ENCODE data around the gene C3orf18. TPM values are rescaled to one million over a fixed set of nuclear protein-coding genes. Genes with fewer than 3 reads are reported as not detected.
A peak's percentile ranks its signal among the peaks of the same experiment; 100 is the strongest.

Gene C3orf18
- total and polyA plus RNA-seq, 2 experiments from 2014 or later, result 2.9 to 5.6 TPM

GRCh38 chr3:50531201-50531600 lies 36.3 kb downstream of the C3orf18 start:
- 90% methylated on average over 4 of the region's 4 CpGs for WGBS (ENCODE audit: low lambda C conversion rate, missing lambda C conversion rate)
- Histone ChIP-seq H3K36me3 (replicated peaks; ENCODE audit: insufficient read depth, low read depth) (no peaks in the 10 kb centered on the region), H3K9me3 (ENCODE audit: low read depth) (no peaks in the 10 kb centered on the region), H3K4me3 (no peak overlapping the region), H2AFZ (no peak overlapping the region), H4K20me1 (ENCODE audit: insufficient read depth, poor library complexity, severe bottlenecking) (no peaks in the 10 kb centered on the region), H3K27ac (no peak overlapping the region), H3K9me2 (replicated peaks; ENCODE audit: insufficient read depth) (no peaks in the 10 kb centered on the region), H3K79me2 (no peaks in the 10 kb centered on the region), H3K4me1 (ENCODE audit: insufficient read depth) (peaks cover 4% of the 10 kb centered on the region), H3K27me3 (peaks cover 20% of the 10 kb centered on the region), H3K4me2 (no peak overlapping the region)
- DNase-seq (ENCODE audit: low spot score), result no peak
- TF ChIP-seq EZH2phosphoT487 (IDR thresholded peaks at IDR 0.05; ENCODE audit: low read depth, severe bottlenecking, unreplicated experiment) (no peak), EZH2 (IDR thresholded peaks at IDR 0.05; ENCODE audit: borderline replicate concordance) (no peak), CTCF (IDR thresholded peaks at IDR 0.05; ENCODE audit: poor library complexity) (no peak)

DNA sequence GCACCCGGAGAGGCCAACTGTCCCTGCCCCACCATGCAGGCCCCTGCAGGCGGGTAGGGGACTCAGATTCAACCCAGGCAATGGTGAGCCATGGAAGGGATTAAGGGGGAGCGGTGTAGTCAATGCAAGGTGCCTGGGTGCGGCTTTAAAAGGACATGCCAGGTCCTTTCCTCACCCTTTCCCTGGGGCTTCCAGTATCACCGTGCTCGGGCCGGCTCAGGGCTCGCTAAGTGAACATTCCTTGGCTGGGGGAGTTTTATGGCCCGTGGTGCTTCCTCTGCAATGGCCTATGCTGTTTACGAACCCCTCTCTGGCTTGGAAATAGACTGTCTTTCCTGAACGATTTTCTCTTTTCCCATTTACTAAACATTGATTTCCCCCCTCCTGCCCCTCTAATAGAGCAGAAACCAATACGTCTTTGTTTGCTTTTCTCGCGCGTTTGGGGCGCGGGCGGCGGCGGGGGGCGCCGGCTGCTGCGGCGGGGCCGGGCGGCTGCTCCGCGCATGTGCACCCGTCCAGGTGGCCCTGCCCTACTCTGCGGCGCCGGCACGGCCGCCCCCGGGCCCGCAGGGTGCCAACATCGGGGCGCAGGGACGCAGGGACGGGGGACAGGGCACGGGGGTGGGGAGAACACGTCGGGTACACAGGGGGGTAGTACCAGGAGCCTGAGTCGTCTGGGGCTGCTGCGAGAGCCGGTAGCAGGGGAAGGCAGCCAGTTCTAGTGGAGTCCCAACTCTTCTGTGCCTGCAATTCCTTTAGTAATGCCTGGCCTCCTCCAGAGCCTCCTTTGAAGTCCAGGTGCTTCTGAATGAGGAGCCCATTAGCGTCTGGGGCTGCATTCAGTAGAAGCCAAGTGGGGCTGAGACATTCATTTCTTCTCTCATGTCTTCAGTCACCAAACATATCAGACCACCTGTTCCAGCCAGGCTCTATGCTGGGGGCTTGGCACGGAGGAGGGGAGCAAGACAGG lies 37.3 kb downstream of the C3orf18 start:
- no peaks in the 10 kb centered on the region for H3K9me2 ChIP-seq (replicated peaks; ENCODE audit: insufficient read depth)
- no peaks in the 10 kb centered on the region for H3K36me3 ChIP-seq (replicated peaks; ENCODE audit: insufficient read depth, low read depth)
- H3K4me1 ChIP-seq (ENCODE audit: insufficient read depth), result peaks cover 4% of the 10 kb centered on the region
- H3K27me3 ChIP-seq, result peaks cover 20% of the 10 kb centered on the region
- peak overlapping the region; percentile 49 for H2AFZ ChIP-seq
- H4K20me1 ChIP-seq (ENCODE audit: insufficient read depth, poor library complexity, severe bottlenecking), result no peaks in the 10 kb centered on the region
- peak overlapping the region; percentile 72 for H3K4me2 ChIP-seq
- H3K79me2 ChIP-seq, result no peaks in the 10 kb centered on the region
- no peak overlapping the region for H3K4me3 ChIP-seq
- DNase-seq (ENCODE audit: low spot score), result peak; percentile 31
- no peak for TF ChIP-seq CTCF (IDR thresholded peaks at IDR 0.05; ENCODE audit: poor library complexity)
- TF ChIP-seq EZH2phosphoT487 (IDR thresholded peaks at IDR 0.05; ENCODE audit: low read depth, severe bottlenecking, unreplicated experiment), result no peak
- no peak for TF ChIP-seq EZH2 (IDR thresholded peaks at IDR 0.05; ENCODE audit: borderline replicate concordance)
- WGBS (ENCODE audit: low lambda C conversion rate, missing lambda C conversion rate), result 22% methylated on average over 30 of the region's 48 CpGs
- no peak overlapping the region for H3K27ac ChIP-seq
- H3K9me3 ChIP-seq (ENCODE audit: low read depth), result no peaks in the 10 kb centered on the region

DNA sequence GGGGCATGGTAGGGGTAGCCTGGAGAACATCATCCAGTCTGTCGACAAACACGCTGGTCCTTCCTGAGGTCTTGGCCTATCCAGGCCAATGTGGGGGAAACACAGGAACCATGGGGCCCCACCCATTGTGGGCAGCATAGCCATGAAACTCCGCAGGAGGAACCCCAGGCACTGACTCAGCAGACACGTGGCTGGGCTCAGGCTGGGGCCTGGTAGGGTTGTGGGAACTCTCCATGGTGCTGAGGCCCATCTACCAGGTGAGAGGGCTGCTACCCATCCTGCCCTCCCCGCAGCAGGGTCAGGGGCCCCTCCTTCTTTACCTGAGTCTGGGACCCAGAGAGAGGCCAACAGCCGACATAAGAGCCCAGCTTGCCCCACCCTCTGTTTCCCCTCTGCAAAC lies 41.6 kb downstream of the C3orf18 start:
- Histone ChIP-seq H3K27me3 (peaks cover 16% of the 10 kb centered on the region), H3K36me3 (replicated peaks; ENCODE audit: insufficient read depth, low read depth) (no peaks in the 10 kb centered on the region), H3K9me2 (replicated peaks; ENCODE audit: insufficient read depth) (no peaks in the 10 kb centered on the region), H3K4me3 (no peak overlapping the region), H3K9me3 (ENCODE audit: low read depth) (no peaks in the 10 kb centered on the region), H3K4me1 (ENCODE audit: insufficient read depth) (peaks cover 4% of the 10 kb centered on the region), H3K79me2 (no peaks in the 10 kb centered on the region), H3K27ac (no peak overlapping the region), H3K4me2 (no peak overlapping the region), H4K20me1 (ENCODE audit: insufficient read depth, poor library complexity, severe bottlenecking) (no peaks in the 10 kb centered on the region), H2AFZ (no peak overlapping the region)
- TF ChIP-seq CTCF (IDR thresholded peaks at IDR 0.05; ENCODE audit: poor library complexity) (no peak), EZH2phosphoT487 (IDR thresholded peaks at IDR 0.05; ENCODE audit: low read depth, severe bottlenecking, unreplicated experiment) (no peak)
- peak; percentile 90 for DNase-seq (ENCODE audit: low spot score)
- 38% methylated on average over 6 of the region's 6 CpGs for WGBS (ENCODE audit: low lambda C conversion rate, missing lambda C conversion rate)
